Activated CD8-positive, alpha-beta memory T cell treated with anti-CD3 and anti-CD28 coated beads for 48 hours (primary cell): ENCODE measurements around the gene CRHR1.

Source experiments
- DNase-seq, 3 experiments: peaks; one replicate each; pipeline ENCODE4 v3.0.0-alpha.2; 2020; ENCODE audit warnings: low read depth in 2 of 3, low spot score in 2 of 3

CRHR1 gene

GRCh38 chr17:45819632-45820031, 35.5 kb downstream of the CRHR1 start:
- DNase-seq, result no peak

- no peak for DNase-seq
Observed at GRCh38 chr17:45820052-45820780, 36.1 kb downstream of the CRHR1 start.

GRCh38 chr17:45821147-45821546, 37.0 kb downstream of the CRHR1 start:
- DNase-seq, result no peak

- DNase-seq, result no peak
Observed at GRCh38 chr17:45823598-45823997, 39.5 kb downstream of the CRHR1 start.

- no peak for DNase-seq
Observed at GRCh38 chr17:45824475-45824874, 40.4 kb downstream of the CRHR1 start.

- DNase-seq, result no peak
Observed at GRCh38 chr17:45824901-45825492, 40.9 kb downstream of the CRHR1 start.

GRCh38 chr17:45825792-45826191, 41.7 kb downstream of the CRHR1 start:
- DNase-seq, result no peak

- no peak for DNase-seq
Observed at GRCh38 chr17:45826919-45827588, 42.9 kb downstream of the CRHR1 start.

- no peak for DNase-seq
Observed at GRCh38 chr17:45828171-45828570, 44.1 kb downstream of the CRHR1 start.

GRCh38 chr17:45828582-45829133, 44.5 kb downstream of the CRHR1 start:
- no peak for DNase-seq

GRCh38 chr17:45833920-45834319, 49.8 kb downstream of the CRHR1 start:
- DNase-seq, result no peak

GRCh38 chr17:45834471-45835396, 50.6 kb downstream of the CRHR1 start:
- no peak for DNase-seq

GRCh38 chr17:45835481-45835880, 51.4 kb downstream of the CRHR1 start:
- no peak for DNase-seq

GRCh38 chr17:45836047-45837044, 52.2 kb downstream of the CRHR1 start:
- no peak for DNase-seq

GRCh38 chr17:45837187-45837586, 53.1 kb downstream of the CRHR1 start:
- no peak for DNase-seq

- DNase-seq, result no peak
Observed at GRCh38 chr17:45837603-45838002, 53.5 kb downstream of the CRHR1 start.

- DNase-seq, result no peak
Observed at GRCh38 chr17:45838751-45839295, 54.7 kb downstream of the CRHR1 start.

GRCh38 chr17:45839442-45839841, 55.3 kb downstream of the CRHR1 start:
- no peak for DNase-seq

- DNase-seq, result no peak
Observed at GRCh38 chr17:45841186-45841585, 57.1 kb downstream of the CRHR1 start.
